Erythroblast (primary cell): Measurements from ENCODE around the gene TUBB2A.

Experiments
- GATA1 ChIP-seq: IDR thresholded peaks from 2 replicates; pipeline ENCODE4 v1.6.1; 2011; ENCODE audit warnings: low read depth, mild to moderate bottlenecking, control low read depth, low read length, moderate library complexity
- POLR2A ChIP-seq: IDR thresholded peaks from 2 replicates; pipeline ENCODE4 v1.6.1; 2011; ENCODE audit warnings: mild to moderate bottlenecking, low read length

DNA sequence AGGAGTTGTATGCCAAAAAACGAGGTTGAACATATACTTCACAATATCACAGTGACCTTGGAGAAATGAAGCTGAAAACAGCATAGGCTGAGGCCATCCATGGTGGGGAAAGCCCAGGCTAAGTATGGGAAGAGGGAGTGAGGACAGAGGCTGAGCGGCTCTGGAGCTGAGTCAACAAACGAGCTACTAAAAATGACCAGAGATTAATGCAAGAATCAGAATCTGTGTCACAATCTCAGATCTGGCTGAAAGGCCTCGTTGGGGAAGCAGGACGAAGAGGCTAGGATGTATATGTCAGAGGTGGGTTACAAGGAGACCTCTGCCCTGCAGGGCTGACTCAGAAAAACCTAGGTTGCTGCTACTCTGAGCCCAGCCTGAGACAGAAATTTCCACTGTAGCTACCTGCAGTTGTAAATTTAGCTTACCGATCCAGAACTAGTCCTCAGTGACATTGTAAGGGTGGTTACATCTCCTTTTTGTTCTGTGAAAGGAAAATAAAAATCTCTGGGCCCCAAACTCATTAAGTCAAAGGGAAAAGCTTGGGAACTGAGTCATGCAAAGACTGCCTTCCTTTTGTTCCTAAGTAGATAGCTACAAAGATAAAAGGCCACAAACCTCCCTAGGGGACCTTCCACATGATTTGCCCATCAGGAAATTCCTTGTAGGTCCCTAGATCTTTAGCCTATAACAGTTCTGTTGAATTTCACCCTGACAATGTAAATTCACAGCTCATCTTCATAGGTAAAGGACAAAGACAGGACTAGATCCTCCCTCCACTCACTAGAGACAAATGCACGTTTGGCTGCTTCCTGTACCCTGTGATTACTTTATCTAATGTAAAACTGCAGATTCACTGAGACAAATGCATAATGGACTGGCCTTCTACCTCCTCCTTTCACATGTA, 8.5 kb upstream of the TUBB2A start:
- TF ChIP-seq POLR2A, result no peak
- no peak for TF ChIP-seq GATA1
